Astrocyte (in vitro differentiated cells and primary cell): ENCODE results near the gene MMP28.

ENCODE experiments used
- EZH2 ChIP-seq: IDR thresholded peaks from 2 replicates; pipeline ENCODE4 v1.6.1; 2012; ENCODE audit warnings: mild to moderate bottlenecking, low read length, inconsistent platforms; ENCODE audit not compliant: insufficient read depth
- TF ChIP-seq, protein P1 (sequence below): IDR thresholded peaks from 2 replicates; pipeline ENCODE4 v1.5.1; 2011; ENCODE audit warnings: low read depth, mild to moderate bottlenecking, inconsistent platforms, low read length, moderate library complexity; ENCODE audit not compliant: insufficient read depth

DNA sequence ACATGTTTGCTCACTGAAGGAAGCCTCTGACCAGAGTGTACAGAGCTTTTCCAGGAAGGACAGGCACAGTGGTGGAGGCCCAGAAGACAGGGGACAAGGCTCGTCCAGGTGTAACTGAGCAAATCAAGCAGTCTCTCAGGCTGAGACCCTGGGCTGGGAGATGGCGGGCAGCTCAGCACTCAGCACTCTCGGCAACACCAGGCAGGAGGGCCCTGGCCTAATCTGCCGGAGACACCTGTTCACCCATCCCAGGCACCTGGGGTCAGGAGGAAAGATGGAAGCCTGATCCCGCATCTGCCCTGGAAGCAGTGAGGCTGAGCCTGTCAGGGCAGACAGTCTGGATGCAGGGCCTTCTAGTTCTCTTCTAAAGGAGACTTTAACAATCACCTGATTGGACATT lies 59.2 kb downstream of the MMP28 start:
- TF ChIP-seq, protein P1, sequence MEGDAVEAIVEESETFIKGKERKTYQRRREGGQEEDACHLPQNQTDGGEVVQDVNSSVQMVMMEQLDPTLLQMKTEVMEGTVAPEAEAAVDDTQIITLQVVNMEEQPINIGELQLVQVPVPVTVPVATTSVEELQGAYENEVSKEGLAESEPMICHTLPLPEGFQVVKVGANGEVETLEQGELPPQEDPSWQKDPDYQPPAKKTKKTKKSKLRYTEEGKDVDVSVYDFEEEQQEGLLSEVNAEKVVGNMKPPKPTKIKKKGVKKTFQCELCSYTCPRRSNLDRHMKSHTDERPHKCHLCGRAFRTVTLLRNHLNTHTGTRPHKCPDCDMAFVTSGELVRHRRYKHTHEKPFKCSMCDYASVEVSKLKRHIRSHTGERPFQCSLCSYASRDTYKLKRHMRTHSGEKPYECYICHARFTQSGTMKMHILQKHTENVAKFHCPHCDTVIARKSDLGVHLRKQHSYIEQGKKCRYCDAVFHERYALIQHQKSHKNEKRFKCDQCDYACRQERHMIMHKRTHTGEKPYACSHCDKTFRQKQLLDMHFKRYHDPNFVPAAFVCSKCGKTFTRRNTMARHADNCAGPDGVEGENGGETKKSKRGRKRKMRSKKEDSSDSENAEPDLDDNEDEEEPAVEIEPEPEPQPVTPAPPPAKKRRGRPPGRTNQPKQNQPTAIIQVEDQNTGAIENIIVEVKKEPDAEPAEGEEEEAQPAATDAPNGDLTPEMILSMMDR: no peak
- TF ChIP-seq EZH2: no peak
